HL-60 (cell line): Measurements from ENCODE around the gene IQCK.

ENCODE experiments used
- DNase-seq, 2 experiments: peaks; one replicate each; pipeline ENCODE4 v3.0.0-alpha.2; 2010 to 2020; ENCODE audit warnings: low read depth in 1 of 2, low spot score in 1 of 2
- H3K27ac ChIP-seq: fragments of 250-450 bp; sonication (Bioruptor Pico); replicated peaks from 2 replicates; pipeline ENCODE4 v1.5.1; 2020; ENCODE audit warnings: mild to moderate bottlenecking, moderate library complexity
- H3K27me3 ChIP-seq: fragments of 250-450 bp; sonication (Bioruptor Pico); 2 replicates; pipeline ENCODE4 v1.5.1; 2021; ENCODE audit warnings: mild to moderate bottlenecking, moderate library complexity; ENCODE audit not compliant: insufficient read depth, poor library complexity, severe bottlenecking
- H3K4me3 ChIP-seq: replicated peaks from 2 replicates; pipeline ENCODE4 v1.5.1; 2011; ENCODE audit warnings: mild to moderate bottlenecking, control low read depth, low read length; ENCODE audit not compliant: insufficient read depth
- GABPA ChIP-seq: IDR thresholded peaks from 2 replicates; pipeline ENCODE4 v1.6.1; 2012; ENCODE audit warnings: low read depth
- POLR2AphosphoS5 ChIP-seq: IDR thresholded peaks from 2 replicates; pipeline ENCODE4 v1.6.1; 2012; ENCODE audit warnings: low read depth
- SPI1 ChIP-seq: IDR thresholded peaks from 2 replicates; pipeline ENCODE4 v1.6.1; 2012; ENCODE audit warnings: low read depth, mild to moderate bottlenecking, borderline replicate concordance
- TF ChIP-seq, protein P1 (sequence below): IDR thresholded peaks from one replicate; pipeline ENCODE4 v1.5.1; 2011; ENCODE audit warnings: low read length, control low read depth, inconsistent platforms; ENCODE audit not compliant: insufficient read depth
- TF ChIP-seq, protein P2 (sequence below): IDR thresholded peaks from 2 replicates; pipeline ENCODE4 v1.6.1; 2012; ENCODE audit warnings: low read depth; ENCODE audit not compliant: insufficient replicate concordance

IQCK gene

DNA sequence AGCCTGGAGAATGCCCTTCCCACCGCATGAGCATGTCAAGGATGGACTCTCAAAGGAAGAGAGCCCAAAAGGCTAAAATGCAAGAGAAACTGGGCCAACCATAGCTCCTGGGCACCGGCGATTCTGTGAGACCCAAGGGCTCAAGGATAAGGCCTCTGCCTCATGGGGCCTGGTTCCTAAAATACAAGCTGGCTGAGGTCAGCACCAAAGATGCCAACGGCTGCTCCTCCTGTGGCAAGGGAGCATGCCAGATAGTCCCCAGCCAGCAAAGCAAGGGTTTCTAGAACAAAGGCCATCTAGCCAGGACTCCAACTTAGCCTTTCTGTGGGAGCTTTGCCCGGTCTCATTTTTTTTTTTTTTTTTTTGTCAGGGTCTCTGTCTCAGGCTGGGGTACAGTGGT is 146.5 kb downstream of the IQCK start:
- H3K27me3 ChIP-seq = no peaks in the 10 kb centered on the region
- no peak for DNase-seq
- TF ChIP-seq, protein P1, sequence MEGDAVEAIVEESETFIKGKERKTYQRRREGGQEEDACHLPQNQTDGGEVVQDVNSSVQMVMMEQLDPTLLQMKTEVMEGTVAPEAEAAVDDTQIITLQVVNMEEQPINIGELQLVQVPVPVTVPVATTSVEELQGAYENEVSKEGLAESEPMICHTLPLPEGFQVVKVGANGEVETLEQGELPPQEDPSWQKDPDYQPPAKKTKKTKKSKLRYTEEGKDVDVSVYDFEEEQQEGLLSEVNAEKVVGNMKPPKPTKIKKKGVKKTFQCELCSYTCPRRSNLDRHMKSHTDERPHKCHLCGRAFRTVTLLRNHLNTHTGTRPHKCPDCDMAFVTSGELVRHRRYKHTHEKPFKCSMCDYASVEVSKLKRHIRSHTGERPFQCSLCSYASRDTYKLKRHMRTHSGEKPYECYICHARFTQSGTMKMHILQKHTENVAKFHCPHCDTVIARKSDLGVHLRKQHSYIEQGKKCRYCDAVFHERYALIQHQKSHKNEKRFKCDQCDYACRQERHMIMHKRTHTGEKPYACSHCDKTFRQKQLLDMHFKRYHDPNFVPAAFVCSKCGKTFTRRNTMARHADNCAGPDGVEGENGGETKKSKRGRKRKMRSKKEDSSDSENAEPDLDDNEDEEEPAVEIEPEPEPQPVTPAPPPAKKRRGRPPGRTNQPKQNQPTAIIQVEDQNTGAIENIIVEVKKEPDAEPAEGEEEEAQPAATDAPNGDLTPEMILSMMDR = no peak
- TF ChIP-seq SPI1 (no peak), GABPA (no peak), POLR2AphosphoS5 (no peak)
- TF ChIP-seq, protein P2, sequence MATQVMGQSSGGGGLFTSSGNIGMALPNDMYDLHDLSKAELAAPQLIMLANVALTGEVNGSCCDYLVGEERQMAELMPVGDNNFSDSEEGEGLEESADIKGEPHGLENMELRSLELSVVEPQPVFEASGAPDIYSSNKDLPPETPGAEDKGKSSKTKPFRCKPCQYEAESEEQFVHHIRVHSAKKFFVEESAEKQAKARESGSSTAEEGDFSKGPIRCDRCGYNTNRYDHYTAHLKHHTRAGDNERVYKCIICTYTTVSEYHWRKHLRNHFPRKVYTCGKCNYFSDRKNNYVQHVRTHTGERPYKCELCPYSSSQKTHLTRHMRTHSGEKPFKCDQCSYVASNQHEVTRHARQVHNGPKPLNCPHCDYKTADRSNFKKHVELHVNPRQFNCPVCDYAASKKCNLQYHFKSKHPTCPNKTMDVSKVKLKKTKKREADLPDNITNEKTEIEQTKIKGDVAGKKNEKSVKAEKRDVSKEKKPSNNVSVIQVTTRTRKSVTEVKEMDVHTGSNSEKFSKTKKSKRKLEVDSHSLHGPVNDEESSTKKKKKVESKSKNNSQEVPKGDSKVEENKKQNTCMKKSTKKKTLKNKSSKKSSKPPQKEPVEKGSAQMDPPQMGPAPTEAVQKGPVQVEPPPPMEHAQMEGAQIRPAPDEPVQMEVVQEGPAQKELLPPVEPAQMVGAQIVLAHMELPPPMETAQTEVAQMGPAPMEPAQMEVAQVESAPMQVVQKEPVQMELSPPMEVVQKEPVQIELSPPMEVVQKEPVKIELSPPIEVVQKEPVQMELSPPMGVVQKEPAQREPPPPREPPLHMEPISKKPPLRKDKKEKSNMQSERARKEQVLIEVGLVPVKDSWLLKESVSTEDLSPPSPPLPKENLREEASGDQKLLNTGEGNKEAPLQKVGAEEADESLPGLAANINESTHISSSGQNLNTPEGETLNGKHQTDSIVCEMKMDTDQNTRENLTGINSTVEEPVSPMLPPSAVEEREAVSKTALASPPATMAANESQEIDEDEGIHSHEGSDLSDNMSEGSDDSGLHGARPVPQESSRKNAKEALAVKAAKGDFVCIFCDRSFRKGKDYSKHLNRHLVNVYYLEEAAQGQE = no peak
- H3K27ac ChIP-seq = no peak overlapping the region
- H3K4me3 ChIP-seq = no peak overlapping the region

DNA sequence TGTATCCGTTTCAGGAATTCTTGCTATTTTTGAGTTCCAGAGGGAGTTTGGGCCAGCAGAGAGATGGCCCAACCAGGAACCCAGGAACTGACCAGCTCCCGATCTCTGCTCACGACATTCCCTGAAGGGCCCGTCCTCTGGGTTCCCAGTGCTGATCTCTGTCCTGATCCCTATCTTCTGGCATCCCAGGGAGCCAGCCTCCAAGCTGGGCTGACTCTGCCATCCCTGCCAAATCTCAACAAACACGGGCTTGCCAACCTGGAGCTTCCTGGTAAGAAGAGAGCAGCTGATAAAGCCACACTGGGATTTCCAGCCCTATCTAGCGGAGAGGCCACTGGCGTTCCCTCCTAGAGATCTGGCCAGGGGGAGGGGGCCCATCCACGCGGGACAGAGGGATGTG is 150.3 kb downstream of the IQCK start:
- no peak for TF ChIP-seq GABPA
- TF ChIP-seq, protein P2 = no peak
- TF ChIP-seq, protein P1 = no peak
- no peak for TF ChIP-seq POLR2AphosphoS5
- no peak for TF ChIP-seq SPI1
- DNase-seq = no peak
- no peak overlapping the region for H3K4me3 ChIP-seq
- H3K27me3 ChIP-seq = no peaks in the 10 kb centered on the region
- no peak overlapping the region for H3K27ac ChIP-seq

DNA sequence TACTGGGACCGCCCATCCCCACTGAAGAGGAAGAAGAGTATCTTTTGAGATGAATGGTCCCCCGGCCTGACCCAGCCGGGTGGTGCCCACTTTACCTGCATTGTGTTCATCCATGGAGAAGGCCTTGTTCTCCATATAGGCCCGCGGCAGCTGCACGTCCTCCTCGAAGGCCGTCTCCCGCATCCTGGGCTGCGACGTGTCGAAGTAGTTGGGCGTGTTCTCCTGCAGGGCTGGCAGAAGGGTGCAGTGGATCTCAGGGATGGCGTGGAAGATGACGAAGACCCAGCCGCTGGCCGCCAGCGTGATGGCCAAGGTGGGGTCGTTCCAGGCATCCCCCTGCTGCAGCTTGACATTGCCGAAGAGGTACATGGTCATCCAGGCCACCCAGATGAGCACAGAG is 153.7 kb downstream of the IQCK start:
- Histone ChIP-seq H3K27me3 (no peaks in the 10 kb centered on the region), H3K4me3 (no peak overlapping the region), H3K27ac (no peak overlapping the region)
- no peak for DNase-seq
- no peak for TF ChIP-seq GABPA
- TF ChIP-seq, protein P2 = no peak
- TF ChIP-seq SPI1 = no peak
- no peak for TF ChIP-seq POLR2AphosphoS5
- TF ChIP-seq, protein P1 = no peak
